GM21529 (cell line): Measurements from ENCODE around the gene MTHFSD.

Experiments
- ATAC-seq: cut with Tn5 transposase; IDR thresholded peaks from one replicate; pipeline ENCODE4 v1.9.1; 2021; ENCODE audit not compliant: unreplicated experiment

MTHFSD gene

DNA sequence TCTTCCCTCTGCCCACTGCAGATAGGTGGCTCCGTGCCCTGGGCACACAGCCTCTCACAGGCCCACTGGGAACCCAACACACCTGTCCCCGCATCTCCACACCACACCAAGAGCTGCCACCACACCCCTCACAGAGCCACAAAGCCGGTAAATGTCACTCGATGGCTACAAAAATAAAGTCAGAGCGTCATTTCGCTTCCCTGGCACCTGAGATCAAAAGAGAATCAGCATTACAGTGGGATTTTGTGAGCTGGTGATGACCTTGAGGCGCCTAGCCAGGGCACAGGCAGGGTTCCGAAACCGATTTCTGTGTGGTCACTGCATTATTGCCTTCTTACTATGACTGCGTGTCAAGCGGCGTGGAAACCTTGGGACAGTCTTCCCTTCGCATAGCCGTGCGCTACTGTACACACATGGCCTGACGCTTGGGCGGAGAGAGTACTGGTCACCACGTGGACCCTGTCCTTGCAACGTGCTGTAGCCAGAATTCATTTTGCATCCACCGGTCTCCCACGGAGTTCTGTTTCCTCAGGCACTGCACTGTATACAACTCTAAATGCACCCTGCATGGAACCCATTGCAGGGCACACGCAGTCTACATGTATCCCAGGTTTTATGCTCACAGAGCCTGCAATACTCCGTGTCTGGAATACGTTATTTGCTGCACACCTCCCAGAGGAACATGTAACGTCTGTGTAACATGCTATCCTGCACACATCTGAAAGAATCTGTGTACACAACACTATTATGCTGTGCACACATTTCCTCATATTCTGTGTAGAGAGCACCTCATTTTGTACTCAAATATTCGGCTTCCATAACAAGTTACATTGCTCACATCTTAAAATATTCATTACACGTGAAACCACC lies 50.5 kb downstream of the MTHFSD start:
- no peak for ATAC-seq

GRCh38 chr16:86503830-86504229 lies 51.2 kb downstream of the MTHFSD start:
- ATAC-seq = no peak

DNA sequence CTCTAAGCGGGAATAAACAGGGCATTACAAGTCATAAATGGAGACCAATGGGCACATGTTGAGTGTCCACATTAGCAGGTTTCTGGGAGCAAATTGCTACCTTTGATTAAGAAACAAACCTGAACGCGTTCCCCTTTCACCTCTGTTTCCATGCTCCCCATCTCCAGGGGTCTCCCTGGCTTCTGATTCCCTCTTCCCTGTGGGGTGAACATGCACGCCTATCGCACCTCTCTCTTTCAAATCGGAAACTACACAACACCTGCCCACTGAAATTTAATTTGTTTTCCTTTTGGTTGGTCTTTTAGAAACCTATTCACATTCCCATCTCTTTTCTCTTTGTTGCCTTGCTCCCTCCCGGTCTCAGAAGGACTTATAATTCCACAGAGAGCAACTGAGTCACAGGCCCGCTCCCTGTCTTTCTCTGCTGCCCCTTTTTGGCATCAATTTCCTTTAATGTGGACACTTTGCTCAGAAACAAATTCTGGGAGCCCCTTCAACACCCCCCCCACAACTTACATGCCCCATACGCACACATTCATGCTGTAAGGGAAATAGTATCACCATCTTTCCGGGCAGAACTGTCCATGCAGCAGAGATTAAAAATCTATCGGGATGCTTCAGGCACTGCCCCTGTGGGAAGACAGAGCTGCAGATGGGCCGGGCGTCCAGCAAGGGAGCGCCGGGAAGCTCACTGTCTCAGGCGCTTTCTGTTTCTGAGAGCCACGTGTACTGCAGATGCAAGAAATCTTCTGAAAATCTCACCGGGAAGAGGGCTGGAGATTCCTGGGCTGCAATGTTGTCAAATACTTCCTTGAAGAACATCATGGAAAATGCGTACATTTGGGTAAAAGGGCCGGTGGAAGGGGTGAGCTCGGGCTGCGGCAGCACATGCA lies 51.9 kb downstream of the MTHFSD start:
- ATAC-seq = no peak

GRCh38 chr16:86501989-86502855 lies 52.8 kb downstream of the MTHFSD start:
- ATAC-seq = no peak

- ATAC-seq = no peak
Observed at GRCh38 chr16:86500708-86501510, 54.1 kb downstream of the MTHFSD start.

- ATAC-seq = no peak
Observed at GRCh38 chr16:86499889-86500707, 54.9 kb downstream of the MTHFSD start.

- no peak for ATAC-seq
Observed at GRCh38 chr16:86499440-86499786, 55.6 kb downstream of the MTHFSD start.

- ATAC-seq = no peak
Observed at GRCh38 chr16:86498671-86499439, 56.2 kb downstream of the MTHFSD start.

DNA sequence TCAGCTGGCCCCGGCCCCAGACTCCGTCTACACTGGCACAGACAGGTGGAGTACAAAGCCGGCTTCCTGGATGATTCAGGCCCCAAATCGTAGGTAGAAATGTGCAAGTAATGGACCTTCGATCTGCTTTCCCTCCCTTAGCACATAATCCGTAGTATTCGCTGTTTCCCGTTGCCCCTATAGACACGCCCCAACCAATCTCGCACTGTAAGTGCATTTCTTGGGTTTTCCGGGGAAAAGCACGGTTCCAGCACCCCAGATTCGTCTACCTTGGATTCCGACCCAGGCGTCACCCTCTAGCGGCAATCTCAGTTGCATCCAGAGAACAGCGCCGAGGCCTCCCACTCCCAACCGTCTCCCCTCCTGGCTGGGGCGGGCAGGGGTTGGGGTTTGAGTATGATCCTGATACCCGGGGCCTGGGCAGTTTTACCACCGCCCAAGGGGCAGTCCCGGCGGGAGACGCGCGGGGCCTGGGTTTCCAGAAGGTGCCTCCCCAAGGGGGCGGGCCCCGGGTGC lies 56.8 kb downstream of the MTHFSD start:
- ATAC-seq = no peak

GRCh38 chr16:86497551-86498021 lies 57.4 kb downstream of the MTHFSD start:
- ATAC-seq = no peak

DNA sequence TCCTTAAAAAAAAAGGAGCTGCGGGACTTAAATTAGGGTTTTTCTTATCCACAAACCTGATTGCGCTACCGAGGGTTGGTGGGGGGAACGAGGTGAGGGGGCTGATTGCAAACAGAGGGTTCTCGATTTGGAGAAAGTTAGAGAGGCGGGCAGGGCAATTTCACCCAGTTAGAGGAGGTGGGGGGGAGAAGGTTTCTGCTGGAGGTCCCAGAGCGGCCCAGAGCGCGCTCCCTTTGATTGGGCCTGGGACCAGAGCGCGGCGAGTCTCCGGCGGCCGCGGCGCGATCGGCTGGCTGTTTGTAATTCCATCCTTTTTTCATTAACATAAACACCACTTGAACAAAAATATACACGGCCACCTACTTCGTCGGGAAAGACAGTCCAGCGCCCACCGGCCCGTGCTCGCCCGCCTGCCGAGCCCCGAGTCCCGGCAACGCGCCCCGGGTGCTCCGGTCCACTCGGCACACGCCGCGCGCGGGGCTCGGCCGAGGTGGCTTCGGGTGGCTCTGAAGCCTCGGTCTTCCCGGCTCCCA lies 58.0 kb downstream of the MTHFSD start:
- no peak for ATAC-seq

- ATAC-seq = no peak
Observed at GRCh38 chr16:86496262-86496928, 58.6 kb downstream of the MTHFSD start.

GRCh38 chr16:86495756-86496261 lies 59.2 kb downstream of the MTHFSD start:
- no peak for ATAC-seq

- no peak for ATAC-seq
Observed at GRCh38 chr16:86495357-86495701, 59.7 kb downstream of the MTHFSD start.

GRCh38 chr16:86494565-86495356 lies 60.3 kb downstream of the MTHFSD start:
- no peak for ATAC-seq

DNA sequence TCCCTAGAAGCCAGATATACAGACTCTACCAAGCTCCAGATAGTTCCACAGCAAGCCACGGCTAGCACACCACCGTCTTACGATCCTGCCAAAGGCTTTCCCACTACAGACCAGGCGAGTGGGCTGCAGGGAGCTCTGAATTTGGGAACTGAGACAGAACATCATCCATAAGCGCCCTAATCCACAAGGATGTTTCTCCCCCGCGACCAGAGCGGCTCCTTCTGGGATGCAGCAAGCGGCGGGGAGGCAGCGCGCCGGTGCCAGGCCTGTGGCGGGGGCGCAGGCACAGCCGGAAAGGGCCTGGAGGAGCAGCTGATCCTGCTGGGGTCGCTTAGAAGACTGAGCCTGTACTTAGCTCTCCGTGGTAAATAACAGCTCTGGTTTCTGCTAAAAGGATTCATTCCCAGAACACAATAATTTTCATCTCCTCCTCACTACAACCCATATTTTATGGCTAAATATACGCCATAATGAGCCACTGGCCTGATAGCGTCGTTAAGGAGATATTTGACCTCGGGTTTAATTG lies 60.9 kb downstream of the MTHFSD start:
- ATAC-seq = no peak
